ENCODE results near the gene RNU5D-1. TPM values are rescaled to one million over a fixed set of nuclear protein-coding genes. Genes with fewer than 3 reads are reported as not detected.

The RNU5D-1 gene
- total and polyA plus RNA-seq, 10 of the 15 experiments (the other 5 are each of a cell fraction or from before 2014, with no cell fraction given): not detected

GRCh38 chr1:44730741-44731512, at the start of gene RNU5D-1 (continued):
- TF ChIP-seq BCLAF1 (IDR thresholded peaks at IDR 0.05) (peak; percentile 72; the same call in 1 of the 2 replicates), RAD21 (IDR thresholded peaks at IDR 0.05; ENCODE audit: insufficient read depth, low read depth, low read length) (peak; percentile 58), ZNF622 (IDR thresholded peaks at IDR 0.05) (no peak), HDAC6 (IDR thresholded peaks at IDR 0.05; ENCODE audit: unreplicated experiment) (peak; percentile 92), CREM (IDR thresholded peaks at IDR 0.05; ENCODE audit: low read depth) (peak; percentile 72), PBX3 (IDR thresholded peaks at IDR 0.05; ENCODE audit: insufficient replicate concordance, low read depth, low read length) (no peak), ZNF687 (IDR thresholded peaks at IDR 0.05) (peak; percentile 98), SMC3 (IDR thresholded peaks at IDR 0.05; ENCODE audit: borderline replicate concordance, low read length) (peak; percentile 53; the same call in 1 of the 2 replicates), PML (IDR thresholded peaks at IDR 0.05; ENCODE audit: low read length) (peak; percentile 100), STAT1 (conservative IDR thresholded peaks at IDR 0.05) (no peak), TARDBP (IDR thresholded peaks at IDR 0.05; ENCODE audit: borderline replicate concordance) (peak; percentile 100), KAT2A (conservative IDR thresholded peaks at IDR 0.05; ENCODE audit: control insufficient read depth, low read depth, low read length) (no peak; the same call in 1 of the 2 replicates), FOXK2 (IDR thresholded peaks at IDR 0.05) (peak; percentile 59; the same call in 1 of the 2 replicates), ZBED1 (IDR thresholded peaks at IDR 0.05; ENCODE audit: borderline replicate concordance) (peak; percentile 100), IKZF1 (conservative IDR thresholded peaks at IDR 0.05) (peak; percentile 94), TCF3 (IDR thresholded peaks at IDR 0.05; ENCODE audit: borderline replicate concordance, insufficient read depth, low read depth, low read length) (peak; percentile 91; the same call in 1 of the 2 replicates), CREB1 (IDR thresholded peaks at IDR 0.05; ENCODE audit: low read depth) (peak; percentile 74), NRF1 (conservative IDR thresholded peaks at IDR 0.05; ENCODE audit: low read depth, low read length) (no peak), EGR1 (IDR thresholded peaks at IDR 0.05; ENCODE audit: borderline replicate concordance in 1 of 2, low read depth in 2 of 2, low read length in 2 of 2) (peak in 1 of 2 experiments; percentile 82; a peak in 2 of 3 replicates), ESRRA (IDR thresholded peaks at IDR 0.05; ENCODE audit: low read length) (no peak), IKZF2 (IDR thresholded peaks at IDR 0.05) (peak; percentile 98), RUNX3 (IDR thresholded peaks at IDR 0.05; ENCODE audit: low read length) (peak; percentile 66), TCF7 (IDR thresholded peaks at IDR 0.05; ENCODE audit: borderline replicate concordance) (no peak; the same call in none of the 2 replicates)
